Eye (tissue), 1 donor: ENCODE results near the gene SLC35G6.
"Not testable (repeated sequence)": the region's sequence is repeated elsewhere in the genome, so short reads cannot be mapped to it uniquely, and the experiment has no call there.

Source experiments
- DNase-seq: peaks from one replicate; pipeline ENCODE4 v3.0.0-alpha.2; 2015

SLC35G6 gene

DNA sequence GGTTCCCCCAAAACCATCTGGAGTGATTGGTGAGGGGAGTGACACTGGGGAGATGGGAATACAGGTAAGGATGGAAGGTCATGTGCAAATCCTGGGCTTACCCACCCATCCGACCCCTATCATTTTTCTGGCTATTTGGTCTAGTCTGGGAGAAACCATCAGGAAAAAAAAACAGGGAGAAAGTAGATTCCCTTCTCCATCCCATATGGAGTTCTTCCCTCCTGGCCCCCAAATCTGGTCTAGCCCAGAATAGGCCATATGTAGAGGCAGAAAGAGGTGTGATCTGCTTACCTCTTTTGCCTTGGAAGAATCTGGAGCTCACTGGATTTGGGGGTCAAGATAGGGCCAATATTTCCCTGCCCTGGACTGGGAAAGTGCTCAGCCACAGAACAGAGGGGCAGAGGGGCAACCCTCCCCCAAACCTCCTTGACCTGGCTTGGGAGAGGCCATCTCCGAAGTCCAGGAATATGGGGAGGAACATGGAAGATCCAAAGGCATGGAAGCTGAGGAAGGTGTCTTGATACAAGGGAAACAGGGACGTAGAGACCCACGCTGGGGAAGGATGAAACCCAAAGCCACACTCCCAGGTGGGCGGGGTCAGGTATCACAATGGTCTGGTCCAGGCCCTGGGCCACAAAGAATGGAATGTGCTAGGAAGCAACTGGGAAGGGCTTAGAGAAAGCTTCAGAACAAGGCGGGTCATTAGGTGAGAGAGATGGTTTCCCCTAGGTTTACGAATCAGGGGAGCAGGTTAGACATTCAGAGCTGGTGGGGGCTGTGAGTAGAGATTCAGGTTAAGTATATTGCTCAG lies 20.2 kb upstream of the SLC35G6 start:
- no peak for DNase-seq

DNA sequence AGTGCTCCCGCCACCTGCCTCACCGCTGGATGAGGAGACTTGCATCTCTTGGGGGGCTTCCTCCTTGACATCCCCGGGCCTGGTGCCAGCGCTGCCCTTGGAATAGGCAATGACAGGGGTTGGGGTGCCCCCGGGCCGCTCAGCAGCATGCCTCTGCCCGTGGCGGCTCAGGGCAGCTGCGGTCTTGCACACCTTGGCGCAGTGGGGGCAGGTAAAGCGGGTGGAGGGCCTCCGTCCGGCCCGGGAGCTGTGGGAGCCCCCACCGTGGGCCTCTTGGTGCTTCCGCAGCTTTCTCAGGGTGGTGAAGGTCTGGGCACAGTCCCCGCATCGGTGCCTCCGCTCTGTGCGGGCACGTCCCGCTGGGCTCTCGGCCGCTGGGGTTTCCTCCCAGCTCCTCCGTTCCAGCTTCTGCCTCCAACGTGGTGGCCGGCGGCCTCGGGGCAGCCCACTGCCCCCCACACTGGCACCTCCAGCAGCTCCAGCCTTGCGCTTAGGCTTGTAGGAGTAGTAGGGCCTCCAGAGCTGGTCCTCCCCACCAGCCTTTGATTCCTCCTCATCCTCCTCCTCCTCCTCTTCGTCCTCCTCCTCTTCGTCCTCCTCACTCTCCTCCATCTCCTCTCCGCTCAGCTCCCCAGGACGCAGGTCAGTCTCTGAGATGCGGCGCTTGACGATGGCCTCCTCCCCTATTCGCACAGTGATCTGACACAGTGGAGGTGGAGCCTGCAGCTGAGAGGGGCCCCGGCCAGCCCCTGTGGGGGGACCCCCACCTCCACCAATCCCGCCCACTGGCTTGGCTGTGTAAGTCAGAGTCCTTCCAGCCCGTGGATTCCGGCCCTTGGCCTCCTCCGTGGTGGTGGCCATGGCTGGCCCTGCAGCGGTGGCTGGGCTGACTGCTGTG lies 18.5 kb upstream of the SLC35G6 start:
- DNase-seq, result no peak

- no peak for DNase-seq
Observed at GRCh38 chr17:7463372-7463846, 17.8 kb upstream of the SLC35G6 start.

DNA sequence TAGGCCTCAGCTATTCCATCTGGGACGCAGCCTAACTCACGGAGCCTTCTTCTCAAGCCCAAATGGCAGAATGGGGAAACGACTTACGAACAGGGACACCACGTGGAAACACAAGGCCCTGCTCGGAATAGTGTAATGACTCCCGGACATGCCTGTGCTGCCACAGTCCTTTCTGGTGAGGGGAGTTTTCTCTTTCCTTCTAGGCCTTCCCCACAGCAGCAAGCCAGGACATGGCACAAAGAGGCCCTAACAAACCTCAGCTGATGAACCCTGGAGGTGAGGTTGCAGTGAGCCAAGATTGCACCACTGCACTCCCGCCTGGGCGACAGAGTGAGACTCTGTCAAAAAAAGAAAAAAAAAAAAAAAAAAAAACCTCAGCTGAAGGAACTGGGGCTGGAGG lies 17.2 kb upstream of the SLC35G6 start:
- no peak for DNase-seq

DNA sequence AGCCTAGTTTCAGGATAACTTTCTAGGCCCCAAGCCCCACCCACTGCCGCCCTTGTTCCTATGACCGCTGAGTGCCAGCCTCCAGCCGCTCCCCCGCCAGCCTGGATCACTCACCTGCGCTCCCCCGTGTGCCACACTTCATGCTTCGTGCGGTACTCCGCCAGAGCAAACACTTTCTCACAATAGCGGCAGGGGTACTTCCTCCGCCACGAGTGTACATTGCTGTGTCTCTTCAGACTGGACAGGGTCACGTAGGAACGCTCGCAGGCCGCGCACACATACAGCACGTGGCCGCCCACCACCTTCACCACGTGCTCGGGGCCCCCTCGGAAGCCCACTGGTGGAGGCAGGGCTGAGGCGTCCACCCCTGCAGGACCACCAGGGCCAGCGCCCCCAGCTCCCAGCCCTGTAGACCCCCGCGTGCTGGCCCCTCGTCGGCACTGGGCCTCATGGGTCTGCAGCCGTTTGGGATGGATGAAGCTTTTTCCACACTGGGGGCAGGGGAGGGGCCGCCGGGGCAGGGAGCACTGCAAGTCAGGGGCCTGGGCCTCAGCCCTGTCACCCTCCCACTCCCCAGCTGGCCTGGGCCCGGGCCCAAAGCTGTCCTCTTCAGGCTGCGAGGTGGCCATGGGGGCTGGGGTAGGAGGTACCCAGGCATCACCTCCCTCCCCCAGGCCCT lies 15.5 kb upstream of the SLC35G6 start:
- no peak for DNase-seq

- DNase-seq, result no peak
Observed at GRCh38 chr17:7466318-7466638, 15.0 kb upstream of the SLC35G6 start.

DNA sequence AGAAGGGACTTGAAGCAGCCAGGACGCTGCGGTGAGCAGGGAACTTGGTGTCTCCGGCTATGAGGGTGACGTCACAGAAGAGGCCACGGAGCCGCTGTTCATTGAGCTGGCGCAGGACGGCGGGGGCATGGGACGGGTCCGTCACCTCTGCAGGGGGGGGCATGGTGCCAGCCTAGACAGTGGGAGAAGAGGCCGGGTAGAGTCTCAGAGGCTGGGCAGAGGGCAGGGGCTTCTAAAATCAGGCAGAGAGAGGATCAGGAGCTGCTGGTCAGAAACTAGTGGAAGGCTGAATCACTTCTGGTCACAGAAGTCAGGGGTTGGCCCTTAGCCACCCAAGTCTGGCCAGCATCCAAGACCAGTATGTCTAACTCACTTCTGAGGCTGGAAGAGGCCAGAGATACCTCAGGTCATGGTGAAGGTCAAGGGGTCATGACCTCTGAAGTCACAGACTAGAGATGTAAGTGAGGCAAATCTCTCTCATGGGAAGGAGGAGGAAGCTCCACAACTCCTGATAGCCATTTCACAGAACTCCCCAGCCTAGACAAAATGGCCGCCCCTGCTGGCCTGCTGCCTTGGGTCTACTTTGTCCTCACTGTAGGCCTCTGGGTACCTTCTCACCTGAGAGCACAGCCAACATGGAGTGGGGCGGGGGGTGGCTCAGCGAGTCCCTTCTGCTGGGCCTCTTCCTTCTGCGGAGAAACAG lies 14.5 kb upstream of the SLC35G6 start:
- DNase-seq, result no peak

GRCh38 chr17:7467498-7467897 lies 13.7 kb upstream of the SLC35G6 start:
- no peak for DNase-seq

DNA sequence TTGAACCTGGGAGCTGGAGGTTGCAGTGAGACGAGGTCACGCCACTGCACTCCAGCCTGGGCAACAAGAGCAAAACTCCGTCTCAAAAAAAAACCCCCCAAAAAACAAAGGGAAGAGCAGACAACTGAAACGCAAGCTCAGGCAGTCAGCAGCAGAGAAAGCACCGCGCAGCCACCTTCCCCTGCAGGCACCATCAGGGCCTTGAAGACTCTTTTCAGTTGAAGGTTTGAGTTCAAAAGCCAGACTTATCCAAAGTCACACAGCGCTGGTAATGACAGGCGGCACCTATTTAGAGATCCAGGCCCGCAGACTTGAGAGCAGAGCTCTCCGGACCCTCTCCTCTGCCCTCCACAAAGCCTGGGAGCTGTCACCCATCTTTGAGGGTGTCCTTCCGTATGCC lies 13.0 kb upstream of the SLC35G6 start:
- DNase-seq, result no peak

DNA sequence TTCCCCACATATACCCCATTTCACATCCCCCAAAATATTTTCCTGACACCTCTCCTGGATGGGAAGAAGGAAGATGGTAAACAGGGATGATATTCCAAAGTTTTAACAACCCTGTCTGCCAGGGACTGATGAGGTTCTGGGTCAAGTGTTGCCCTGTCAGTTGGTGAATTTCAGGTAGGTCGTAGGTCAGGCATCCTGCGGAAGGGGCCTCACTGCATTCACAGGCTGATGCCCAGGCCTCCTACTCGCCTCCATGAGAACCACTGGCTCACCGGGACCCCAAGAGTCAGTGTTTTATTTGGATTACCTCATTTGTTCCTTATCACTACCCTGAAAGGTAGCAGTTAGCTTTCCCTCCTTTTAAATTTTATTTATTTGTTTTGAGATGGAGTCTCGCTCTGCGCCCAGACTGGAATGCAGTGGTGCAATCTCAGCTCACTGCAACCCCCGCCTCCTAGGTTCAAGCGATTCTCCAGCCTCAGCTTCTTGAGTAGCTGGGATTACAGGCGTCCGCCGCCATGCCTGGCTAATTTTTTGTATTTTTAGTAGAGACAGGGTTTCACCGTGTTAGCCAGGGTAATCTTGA lies 12.3 kb upstream of the SLC35G6 start:
- no peak for DNase-seq

- DNase-seq, result not testable (repeated sequence)
Observed at GRCh38 chr17:7469843-7470242, 11.4 kb upstream of the SLC35G6 start.

DNA sequence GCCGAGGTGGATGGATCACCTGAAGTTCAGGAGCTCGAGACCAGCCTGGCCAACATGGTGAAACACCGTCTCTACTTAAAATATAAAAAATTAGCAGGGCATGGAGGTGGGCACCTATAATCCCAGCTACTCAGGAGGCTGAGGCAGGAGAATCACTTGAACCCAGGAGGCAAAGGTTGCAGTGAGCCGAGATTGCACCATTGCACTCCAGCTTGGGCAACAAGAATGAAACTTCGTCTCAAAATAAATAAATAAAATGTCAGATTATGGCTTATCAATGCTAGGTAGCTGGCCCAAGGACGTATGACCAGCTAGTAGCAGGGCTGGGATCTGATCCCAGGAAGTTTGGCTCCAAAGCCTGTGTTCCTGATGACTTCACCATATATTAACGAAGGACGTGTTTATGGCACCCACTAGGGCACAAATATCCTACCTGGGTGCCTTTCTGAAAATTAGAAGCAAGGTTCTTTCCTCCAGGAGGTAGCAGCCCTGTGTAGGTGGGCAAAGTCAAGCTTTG lies 10.7 kb upstream of the SLC35G6 start:
- not testable (repeated sequence) for DNase-seq

GRCh38 chr17:7471729-7472128 lies 9.5 kb upstream of the SLC35G6 start:
- no peak for DNase-seq

DNA sequence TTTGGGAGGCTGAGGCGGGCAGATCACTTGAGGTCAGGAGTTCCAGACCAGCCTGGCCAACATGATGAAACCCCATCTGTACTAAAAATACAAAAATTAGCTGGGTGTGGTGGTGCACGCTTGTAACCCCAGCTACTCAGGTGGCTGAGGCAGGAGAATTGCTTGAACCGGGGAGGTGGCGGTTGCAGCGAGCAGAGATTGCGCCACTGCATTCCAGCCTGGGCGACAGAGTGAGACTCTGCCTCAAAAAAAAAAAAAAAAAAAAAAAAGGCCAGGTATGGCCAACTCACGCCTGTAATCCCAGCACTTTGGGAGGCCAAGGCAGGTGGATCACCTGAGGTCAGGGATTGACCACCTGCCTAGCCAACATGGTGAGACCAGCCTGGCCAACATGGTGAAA lies 6.5 kb upstream of the SLC35G6 start:
- DNase-seq, result not testable (repeated sequence)

GRCh38 chr17:7475764-7476422 lies 5.4 kb upstream of the SLC35G6 start:
- DNase-seq, result no peak

DNA sequence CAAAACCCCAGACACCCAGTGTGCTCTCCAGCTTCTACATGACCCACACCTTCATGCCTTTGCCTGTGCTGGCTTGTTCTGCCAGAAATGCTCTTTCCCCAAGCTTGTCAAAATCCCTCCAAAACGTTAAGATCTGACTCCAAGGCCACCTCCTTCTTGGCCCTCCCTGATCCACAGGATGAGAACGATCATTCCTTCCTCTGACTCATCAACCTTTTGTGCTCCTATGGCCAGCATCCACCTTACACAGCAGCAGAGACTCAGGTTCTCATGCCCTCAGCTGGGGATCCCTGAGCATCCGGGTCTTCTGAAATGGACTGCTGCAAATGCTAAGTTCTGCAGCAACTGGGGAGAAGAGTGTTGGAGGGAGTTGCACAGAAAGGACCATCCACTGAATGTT lies 4.8 kb upstream of the SLC35G6 start:
- DNase-seq, result no peak

DNA sequence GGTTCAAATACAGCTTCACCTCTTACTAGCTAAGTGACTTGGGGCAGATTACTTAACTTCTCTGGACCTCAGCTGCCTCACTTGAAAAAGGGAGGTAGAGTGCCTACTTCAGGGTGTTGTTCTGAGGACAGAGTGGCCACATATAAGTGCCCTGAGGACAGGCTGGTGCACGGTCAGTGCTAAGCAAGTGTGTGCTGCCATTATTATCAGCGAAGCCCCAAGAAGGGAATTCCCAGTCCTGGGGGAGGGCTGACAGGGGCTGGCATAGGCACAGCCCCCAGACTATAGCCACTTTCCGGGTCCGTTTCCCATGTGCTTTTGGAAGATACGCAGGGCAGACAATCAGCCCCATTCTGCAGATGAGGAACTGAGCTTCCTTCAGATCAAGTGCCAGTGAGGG lies 4.3 kb upstream of the SLC35G6 start:
- no peak for DNase-seq

- DNase-seq, result peak; percentile 87
Observed at GRCh38 chr17:7477392-7478275, 3.6 kb upstream of the SLC35G6 start.

- peak; percentile 81 for DNase-seq
Observed at GRCh38 chr17:7478276-7479212, 2.7 kb upstream of the SLC35G6 start.
